ENCODE measurements around the gene TACR1.
"Not testable (repeated sequence)": the region's sequence is repeated elsewhere in the genome, so short reads cannot be mapped to it uniquely, and the experiment has no call there.

The TACR1 gene

GRCh38 chr2:75168186-75168585 is 31.1 kb downstream of the TACR1 start:
- H3K27me3 ChIP-seq (replicated peaks; ENCODE audit: control insufficient read depth, insufficient read depth, low read length), result no peaks in the 10 kb centered on the region

GRCh38 chr2:75166491-75166890 is 32.8 kb downstream of the TACR1 start:
- Histone ChIP-seq H3K4me1 (ENCODE audit: control insufficient read depth, insufficient read depth, low read length) (no peaks in the 10 kb centered on the region), H3K27me3 (replicated peaks; ENCODE audit: control insufficient read depth, insufficient read depth, low read length) (no peaks in the 10 kb centered on the region), H3K9me3 (ENCODE audit: control insufficient read depth, low read length) (no peaks in the 10 kb centered on the region), H3K9ac (ENCODE audit: low read length) (no peak overlapping the region), H3K36me3 (ENCODE audit: control insufficient read depth, insufficient read depth, low read length, severe bottlenecking) (no peaks in the 10 kb centered on the region), H3K4me3 (ENCODE audit: low read length) (no peak overlapping the region)
- DNase-seq (ENCODE audit: low read depth), result no peak

More at GRCh38 chr2:75168186-75168585, 31.1 kb downstream of the TACR1 start:
- no peaks in the 10 kb centered on the region for H3K4me1 ChIP-seq (ENCODE audit: control insufficient read depth, insufficient read depth, low read length)
- H3K4me3 ChIP-seq (ENCODE audit: low read length), result no peak overlapping the region
- no peak for DNase-seq (ENCODE audit: low read depth)
- no peak overlapping the region for H3K9ac ChIP-seq (ENCODE audit: low read length)
- no peaks in the 10 kb centered on the region for H3K36me3 ChIP-seq (ENCODE audit: control insufficient read depth, insufficient read depth, low read length, severe bottlenecking)
- H3K9me3 ChIP-seq (ENCODE audit: control insufficient read depth, low read length), result no peaks in the 10 kb centered on the region

- H3K4me3 ChIP-seq (ENCODE audit: low read length), result no peak overlapping the region
- no peaks in the 10 kb centered on the region for H3K27me3 ChIP-seq (replicated peaks; ENCODE audit: control insufficient read depth, insufficient read depth, low read length)
- no peak overlapping the region for H3K9ac ChIP-seq (ENCODE audit: low read length)
- DNase-seq (ENCODE audit: low read depth), result no peak
- no peaks in the 10 kb centered on the region for H3K9me3 ChIP-seq (ENCODE audit: control insufficient read depth, low read length)
- H3K4me1 ChIP-seq (ENCODE audit: control insufficient read depth, insufficient read depth, low read length), result no peaks in the 10 kb centered on the region
- H3K36me3 ChIP-seq (ENCODE audit: control insufficient read depth, insufficient read depth, low read length, severe bottlenecking), result no peaks in the 10 kb centered on the region
These were observed 36.4 kb downstream of the TACR1 start for GRCh38 chr2:75162897-75163296.

- H3K27me3 ChIP-seq (replicated peaks; ENCODE audit: control insufficient read depth, insufficient read depth, low read length), result no peaks in the 10 kb centered on the region
- no peak overlapping the region for H3K9ac ChIP-seq (ENCODE audit: low read length)
- no peaks in the 10 kb centered on the region for H3K9me3 ChIP-seq (ENCODE audit: control insufficient read depth, low read length)
- no peaks in the 10 kb centered on the region for H3K36me3 ChIP-seq (ENCODE audit: control insufficient read depth, insufficient read depth, low read length, severe bottlenecking)
- DNase-seq (ENCODE audit: low read depth), result no peak
- H3K4me1 ChIP-seq (ENCODE audit: control insufficient read depth, insufficient read depth, low read length), result no peaks in the 10 kb centered on the region
- no peak overlapping the region for H3K4me3 ChIP-seq (ENCODE audit: low read length)
These were observed 37.1 kb downstream of the TACR1 start for GRCh38 chr2:75162259-75162658.

- no peak overlapping the region for H3K4me3 ChIP-seq (ENCODE audit: low read length)
- H3K36me3 ChIP-seq (ENCODE audit: control insufficient read depth, insufficient read depth, low read length, severe bottlenecking), result no peaks in the 10 kb centered on the region
- H3K27me3 ChIP-seq (replicated peaks; ENCODE audit: control insufficient read depth, insufficient read depth, low read length), result no peaks in the 10 kb centered on the region
- no peaks in the 10 kb centered on the region for H3K9me3 ChIP-seq (ENCODE audit: control insufficient read depth, low read length)
- DNase-seq (ENCODE audit: low read depth), result peak; percentile 11
- H3K4me1 ChIP-seq (ENCODE audit: control insufficient read depth, insufficient read depth, low read length), result no peaks in the 10 kb centered on the region
- H3K9ac ChIP-seq (ENCODE audit: low read length), result no peak overlapping the region
These were observed 41.9 kb downstream of the TACR1 start for GRCh38 chr2:75157435-75157834.

GRCh38 chr2:75155115-75155514 is 44.2 kb downstream of the TACR1 start:
- DNase-seq (ENCODE audit: low read depth), result peak; percentile 39
- Histone ChIP-seq H3K9me3 (ENCODE audit: control insufficient read depth, low read length) (no peaks in the 10 kb centered on the region), H3K36me3 (ENCODE audit: control insufficient read depth, insufficient read depth, low read length, severe bottlenecking) (no peaks in the 10 kb centered on the region)

GRCh38 chr2:75153221-75153620 is 46.1 kb downstream of the TACR1 start:
- H3K4me3 ChIP-seq (ENCODE audit: low read length), result no peak overlapping the region
- no peak overlapping the region for H3K9ac ChIP-seq (ENCODE audit: low read length)
- no peaks in the 10 kb centered on the region for H3K36me3 ChIP-seq (ENCODE audit: control insufficient read depth, insufficient read depth, low read length, severe bottlenecking)
- no peak for DNase-seq (ENCODE audit: low read depth)
- H3K4me1 ChIP-seq (ENCODE audit: control insufficient read depth, insufficient read depth, low read length), result no peaks in the 10 kb centered on the region
- no peaks in the 10 kb centered on the region for H3K27me3 ChIP-seq (replicated peaks; ENCODE audit: control insufficient read depth, insufficient read depth, low read length)
- no peaks in the 10 kb centered on the region for H3K9me3 ChIP-seq (ENCODE audit: control insufficient read depth, low read length)

More at GRCh38 chr2:75155115-75155514, 44.2 kb downstream of the TACR1 start:
- no peaks in the 10 kb centered on the region for H3K27me3 ChIP-seq (replicated peaks; ENCODE audit: control insufficient read depth, insufficient read depth, low read length)
- H3K9ac ChIP-seq (ENCODE audit: low read length), result no peak overlapping the region
- no peaks in the 10 kb centered on the region for H3K4me1 ChIP-seq (ENCODE audit: control insufficient read depth, insufficient read depth, low read length)
- H3K4me3 ChIP-seq (ENCODE audit: low read length), result no peak overlapping the region

DNA sequence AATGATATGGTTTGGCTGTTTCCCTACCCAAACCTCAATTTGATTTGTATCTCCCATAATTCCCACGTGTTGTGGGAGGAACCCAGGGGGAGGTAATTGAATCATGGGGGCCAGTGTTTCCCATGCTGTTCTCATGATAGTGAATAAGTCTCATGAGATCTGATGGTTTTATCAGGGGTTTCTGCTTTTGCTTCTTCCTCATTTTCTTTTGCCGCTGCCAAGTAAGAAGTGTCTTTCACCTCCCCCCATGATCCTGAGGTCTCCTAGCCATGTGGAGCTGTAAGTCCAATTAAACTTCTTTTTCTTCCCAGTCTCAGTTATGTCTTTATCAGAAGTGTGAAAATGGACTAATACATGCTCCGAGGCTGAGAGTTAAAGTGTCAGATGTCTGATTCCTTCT is 47.1 kb downstream of the TACR1 start:
- not testable (repeated sequence) for H3K27me3 ChIP-seq (replicated peaks; ENCODE audit: control insufficient read depth, insufficient read depth, low read length); DNase-seq (ENCODE audit: low read depth); H3K9me3 ChIP-seq (ENCODE audit: control insufficient read depth, low read length); H3K4me3 ChIP-seq (ENCODE audit: low read length); H3K36me3 ChIP-seq (ENCODE audit: control insufficient read depth, insufficient read depth, low read length, severe bottlenecking); H3K9ac ChIP-seq (ENCODE audit: low read length); H3K4me1 ChIP-seq (ENCODE audit: control insufficient read depth, insufficient read depth, low read length)

GRCh38 chr2:75147884-75148283 is 51.4 kb downstream of the TACR1 start:
- H3K4me1 ChIP-seq (ENCODE audit: control insufficient read depth, insufficient read depth, low read length), result peaks cover 12% of the 10 kb centered on the region
- not testable (repeated sequence) for H3K27me3 ChIP-seq (replicated peaks; ENCODE audit: control insufficient read depth, insufficient read depth, low read length)

GRCh38 chr2:75146606-75147332 is 52.6 kb downstream of the TACR1 start:
- peak; percentile 80 for DNase-seq (ENCODE audit: low read depth)
- Histone ChIP-seq H3K36me3 (ENCODE audit: control insufficient read depth, insufficient read depth, low read length, severe bottlenecking) (no peaks in the 10 kb centered on the region), H3K4me3 (ENCODE audit: low read length) (no peak overlapping the region), H3K27me3 (replicated peaks; ENCODE audit: control insufficient read depth, insufficient read depth, low read length) (no peaks in the 10 kb centered on the region), H3K9ac (ENCODE audit: low read length) (no peak overlapping the region), H3K4me1 (ENCODE audit: control insufficient read depth, insufficient read depth, low read length) (peaks cover 23% of the 10 kb centered on the region), H3K9me3 (ENCODE audit: control insufficient read depth, low read length) (no peaks in the 10 kb centered on the region)

More at GRCh38 chr2:75147884-75148283, 51.4 kb downstream of the TACR1 start:
- not testable (repeated sequence) for H3K4me3 ChIP-seq (ENCODE audit: low read length); DNase-seq (ENCODE audit: low read depth); H3K36me3 ChIP-seq (ENCODE audit: control insufficient read depth, insufficient read depth, low read length, severe bottlenecking); H3K9me3 ChIP-seq (ENCODE audit: control insufficient read depth, low read length); H3K9ac ChIP-seq (ENCODE audit: low read length)

- H3K36me3 ChIP-seq (ENCODE audit: control insufficient read depth, insufficient read depth, low read length, severe bottlenecking); H3K27me3 ChIP-seq (replicated peaks; ENCODE audit: control insufficient read depth, insufficient read depth, low read length); DNase-seq (ENCODE audit: low read depth); H3K9me3 ChIP-seq (ENCODE audit: control insufficient read depth, low read length); H3K9ac ChIP-seq (ENCODE audit: low read length); H3K4me3 ChIP-seq (ENCODE audit: low read length): not testable (repeated sequence)
- peaks cover 28% of the 10 kb centered on the region for H3K4me1 ChIP-seq (ENCODE audit: control insufficient read depth, insufficient read depth, low read length)
These were observed 53.1 kb downstream of the TACR1 start for GRCh38 chr2:75146221-75146605.

GRCh38 chr2:75142081-75142480 is 57.2 kb downstream of the TACR1 start:
- H3K9ac ChIP-seq (ENCODE audit: low read length), result no peak overlapping the region
- no peaks in the 10 kb centered on the region for H3K36me3 ChIP-seq (ENCODE audit: control insufficient read depth, insufficient read depth, low read length, severe bottlenecking)
- DNase-seq (ENCODE audit: low read depth), result peak; percentile 55
- no peaks in the 10 kb centered on the region for H3K9me3 ChIP-seq (ENCODE audit: control insufficient read depth, low read length)
- peak overlapping the region; percentile 6 for H3K4me3 ChIP-seq (ENCODE audit: low read length)
- H3K4me1 ChIP-seq (ENCODE audit: control insufficient read depth, insufficient read depth, low read length), result peaks cover 33% of the 10 kb centered on the region
- no peaks in the 10 kb centered on the region for H3K27me3 ChIP-seq (replicated peaks; ENCODE audit: control insufficient read depth, insufficient read depth, low read length)

All from adipocyte (in vitro differentiated cells).